Stomach (tissue), 9 donors: Measurements from ENCODE around the gene PLSCR1. TPM values are rescaled to one million over a fixed set of nuclear protein-coding genes. Genes with fewer than 3 reads are reported as not detected.

Experiments
- DNase-seq, 2 donors: peaks; one replicate each; pipeline versions ENCODE4 v3.0.0 to v3.0.0-alpha.2; 2013 to 2019
- H3K27ac ChIP-seq, 5 donors: fragments of 200-600 bp in 4 of 5; sonication (generic) in 4 of 5; one replicate each; pipeline ENCODE4 v1.5.1; 2013 to 2019; ENCODE audit warnings: mild to moderate bottlenecking in 1 of 5, moderate library complexity in 1 of 5
- H3K27me3 ChIP-seq, 3 donors: fragments of 200-600 bp; sonication (generic); one replicate each; pipeline ENCODE4 v1.5.1; 2017 to 2019; ENCODE audit warnings: mixed run types in 1 of 3
- H3K36me3 ChIP-seq, 4 donors: fragments of 200-600 bp; sonication (generic); 1 replicate in 3 of 4; 2 replicates in 1 of 4; pipeline ENCODE4 v1.5.1; 2016 to 2019
- H3K4me1 ChIP-seq, 4 donors: fragments of 200-600 bp; sonication (generic); one replicate each; pipeline ENCODE4 v1.5.1; 2016 to 2019
- H3K4me3 ChIP-seq, 4 donors: fragments of 200-600 bp; sonication (generic) in 3 of 4; one replicate each; pipeline ENCODE4 v1.5.1; 2016 to 2019; ENCODE audit warnings: mild to moderate bottlenecking in 1 of 4
- H3K9me3 ChIP-seq, 4 donors: fragments of 200-600 bp; sonication (generic); one replicate each; pipeline ENCODE4 v1.5.1; 2016 to 2019
- EP300 ChIP-seq: sonication (generic); formaldehyde crosslinking; IDR thresholded peaks from one replicate; pipeline ENCODE4 v1.6.1; 2017; ENCODE audit warnings: antibody characterized with exemption
- POLR2A ChIP-seq, 4 donors: fragments of 450-650 bp; IDR thresholded peaks; one replicate each; pipeline ENCODE4 v1.6.1; 2016; ENCODE audit warnings: antibody characterized with exemption in 4 of 4, control low read depth in 2 of 4, mild to moderate bottlenecking in 1 of 4, moderate library complexity in 1 of 4
- POLR2AphosphoS5 ChIP-seq, 3 donors: sonication (generic); formaldehyde crosslinking; IDR thresholded peaks; one replicate each; pipeline ENCODE4 v1.6.1; 2016; ENCODE audit warnings: antibody characterized with exemption in 3 of 3
- WGBS, 5 donors: extraction: QIAGEN DNeasy Blood & Tissue Kit in 3 of 5; methylation state at CpG; one replicate each; pipeline versions ENCODE4 v1.1.5 to v1.1.7; 2013 to 2018; 5-methylcytosine and 5-hydroxymethylcytosine counted together
- intact Hi-C: fragments of 100-400 bp; cut with DNase I; formaldehyde crosslinking; loops from one replicate; pipeline ENCODE4 v1.15.1; 2023; ENCODE audit warnings: low total_unique reads
- polyA plus RNA-seq, 3 donors: library from polyadenylated mRNA; stranded (reverse); fragments of 200-250 nt; gene quantifications; one replicate each; pipeline ENCODE4 v1.2.3, GENCODE V29; 2013
- total RNA-seq, 5 donors: library from RNA; depleted of rRNA; stranded (reverse); fragments of >200 nt; gene quantifications; one replicate each; pipeline versions ENCODE4 v1.1.0 to v1.2.3, GENCODE V29; 2014 to 2016
- TF ChIP-seq, protein P1 (sequence below), 7 experiments: fragments of 450-650 bp in 4 of 7; fragments of 200-600 bp in 3 of 7; sonication (generic) in 3 of 7; IDR thresholded peaks; one replicate each; pipeline ENCODE4 v1.5.1; 2016 to 2019; ENCODE audit warnings: antibody characterized with exemption in 7 of 7, control low read depth in 2 of 7, mild to moderate bottlenecking in 1 of 7
- donor health status: healthy with polysubstance abuse.
- donor health status: Bipolar disorder and iron deficiency.
- donor health status: healthy.

PLSCR1 gene
- total and polyA plus RNA-seq, 8 donors, result 18.7 to 506 (median 70.1) TPM

DNA sequence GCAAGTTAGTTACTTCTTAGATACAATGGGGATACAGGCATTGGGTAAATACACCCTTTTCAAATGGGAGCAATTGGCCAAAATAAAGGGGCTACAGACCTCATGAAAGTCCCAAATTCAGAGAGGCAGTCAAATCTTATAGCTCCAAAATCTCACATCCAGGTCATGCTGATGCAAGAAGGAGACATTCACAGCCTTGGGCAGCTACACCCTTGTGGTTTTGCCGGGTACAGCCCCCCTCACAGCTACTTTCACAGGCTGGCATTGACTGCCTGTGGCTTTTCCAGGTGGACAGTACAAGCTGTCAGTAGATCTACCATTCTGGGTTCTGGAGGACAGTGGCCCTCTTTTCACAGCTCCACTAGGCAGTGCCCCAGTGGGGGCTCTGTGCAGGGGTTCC lies 17.5 kb upstream of the PLSCR1 start:
- WGBS, 5 donors, result 83 to 100% (median 87%) methylated on average over 1 of the region's 1 CpG
- TF ChIP-seq POLR2A (IDR thresholded peaks at IDR 0.05) (no peak), EP300 (no peak)
- Histone ChIP-seq H3K4me1 (no peaks in the 10 kb centered on the region), H3K9me3 (no peaks in the 10 kb centered on the region), H3K27me3 (no peaks in the 10 kb centered on the region), H3K4me3 (no peak overlapping the region), H3K36me3 (no peaks in the 10 kb centered on the region), H3K27ac (no peak overlapping the region)
- intact Hi-C loops, result loop anchor here (10.0 kb wide), 1 partner anchor 227 kb away; no protein-coding TSS in a partner anchor
- DNase-seq, result no peak

DNA sequence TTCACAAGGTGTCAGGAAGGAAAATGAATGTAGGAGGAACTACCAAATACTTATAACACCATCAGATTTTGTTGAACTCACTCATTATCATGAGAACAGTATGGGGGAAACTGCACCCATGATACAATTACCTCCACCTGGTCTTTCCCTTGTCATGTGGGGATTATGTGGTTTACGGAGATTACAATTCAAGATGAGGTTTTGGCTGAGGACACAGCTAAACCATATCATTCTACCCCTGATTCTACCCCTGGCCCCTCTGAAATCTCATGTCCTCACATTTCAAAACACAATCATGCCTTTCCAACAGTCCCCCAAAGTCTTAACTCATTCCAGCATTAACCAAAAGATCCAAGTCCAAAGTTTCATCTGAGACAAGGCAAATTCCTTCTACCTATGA lies 17.1 kb upstream of the PLSCR1 start:
- H3K27me3 ChIP-seq, result no peaks in the 10 kb centered on the region
- H3K4me1 ChIP-seq, result no peaks in the 10 kb centered on the region
- H3K36me3 ChIP-seq, result no peaks in the 10 kb centered on the region
- DNase-seq, result no peak
- no peak overlapping the region for H3K27ac ChIP-seq
- no peak overlapping the region for H3K4me3 ChIP-seq
- no peaks in the 10 kb centered on the region for H3K9me3 ChIP-seq
- intact Hi-C loops, result loop anchor here (10.0 kb wide), 1 partner anchor 227 kb away; no protein-coding TSS in a partner anchor
- 88 to 100% (median 95%) methylated on average over 1 of the region's 1 CpG for WGBS, 5 donors
- TF ChIP-seq POLR2A (IDR thresholded peaks at IDR 0.05), result no peak
- TF ChIP-seq EP300, result no peak
- TF ChIP-seq, protein P1, sequence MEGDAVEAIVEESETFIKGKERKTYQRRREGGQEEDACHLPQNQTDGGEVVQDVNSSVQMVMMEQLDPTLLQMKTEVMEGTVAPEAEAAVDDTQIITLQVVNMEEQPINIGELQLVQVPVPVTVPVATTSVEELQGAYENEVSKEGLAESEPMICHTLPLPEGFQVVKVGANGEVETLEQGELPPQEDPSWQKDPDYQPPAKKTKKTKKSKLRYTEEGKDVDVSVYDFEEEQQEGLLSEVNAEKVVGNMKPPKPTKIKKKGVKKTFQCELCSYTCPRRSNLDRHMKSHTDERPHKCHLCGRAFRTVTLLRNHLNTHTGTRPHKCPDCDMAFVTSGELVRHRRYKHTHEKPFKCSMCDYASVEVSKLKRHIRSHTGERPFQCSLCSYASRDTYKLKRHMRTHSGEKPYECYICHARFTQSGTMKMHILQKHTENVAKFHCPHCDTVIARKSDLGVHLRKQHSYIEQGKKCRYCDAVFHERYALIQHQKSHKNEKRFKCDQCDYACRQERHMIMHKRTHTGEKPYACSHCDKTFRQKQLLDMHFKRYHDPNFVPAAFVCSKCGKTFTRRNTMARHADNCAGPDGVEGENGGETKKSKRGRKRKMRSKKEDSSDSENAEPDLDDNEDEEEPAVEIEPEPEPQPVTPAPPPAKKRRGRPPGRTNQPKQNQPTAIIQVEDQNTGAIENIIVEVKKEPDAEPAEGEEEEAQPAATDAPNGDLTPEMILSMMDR (IDR thresholded peaks at IDR 0.05), result no peak
- no peak for TF ChIP-seq POLR2AphosphoS5 (IDR thresholded peaks at IDR 0.05)

DNA sequence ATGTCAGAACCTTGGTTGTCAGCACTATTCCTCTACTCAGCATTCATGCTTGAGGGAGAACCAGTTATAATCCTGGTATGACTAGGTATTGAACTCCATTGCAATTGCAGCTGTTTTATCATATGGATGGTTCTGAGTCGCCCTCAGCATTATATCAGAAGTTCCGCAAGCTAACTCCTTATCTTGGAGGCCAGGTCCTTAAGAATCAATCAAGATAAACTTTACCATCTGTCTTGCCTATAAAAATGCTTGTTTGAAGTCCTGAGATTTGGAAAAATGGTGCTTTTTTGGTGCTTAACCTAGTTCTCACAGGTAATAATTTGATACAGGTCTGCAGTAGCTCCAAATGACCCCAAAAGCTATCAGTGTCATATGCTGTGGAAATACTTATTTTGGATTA lies 16.3 kb upstream of the PLSCR1 start:
- WGBS, 5 donors, result 71 to 84% (median 76%) methylated on average over 2 of the region's 2 CpGs
- intact Hi-C loops, result loop anchor here (10.0 kb wide), 1 partner anchor 226 kb away; no protein-coding TSS in a partner anchor

DNA sequence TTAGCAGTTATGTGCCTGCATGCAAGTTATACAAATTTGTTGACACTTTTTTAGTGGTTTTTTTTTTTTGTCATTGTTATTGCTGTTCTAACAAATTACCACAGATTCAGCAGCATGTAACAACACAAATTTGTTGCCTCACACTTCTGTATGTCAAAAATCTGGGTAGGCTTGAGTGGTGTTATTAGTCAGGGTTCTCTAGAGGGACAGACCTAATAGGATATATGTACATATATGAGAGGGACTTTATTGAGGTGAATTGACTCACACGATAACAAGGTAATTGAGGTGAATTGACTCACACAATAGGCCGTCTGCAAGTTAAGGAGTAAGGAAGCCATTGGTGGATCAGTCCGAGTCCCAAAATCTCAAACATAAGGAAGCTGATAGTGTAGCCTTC lies 15.0 kb upstream of the PLSCR1 start:
- 84 to 95% (median 93%) methylated on average over 3 of the region's 3 CpGs for WGBS, 5 donors
- H3K36me3 ChIP-seq, result no peaks in the 10 kb centered on the region
- no peak overlapping the region for H3K4me3 ChIP-seq
- no peak for DNase-seq
- no peaks in the 10 kb centered on the region for H3K27me3 ChIP-seq
- intact Hi-C loops, result no loop called here
- TF ChIP-seq POLR2AphosphoS5 (IDR thresholded peaks at IDR 0.05) (no peak), POLR2A (IDR thresholded peaks at IDR 0.05) (no peak), EP300 (no peak)
- TF ChIP-seq, protein P1 (IDR thresholded peaks at IDR 0.05), result no peak
- H3K4me1 ChIP-seq, result no peaks in the 10 kb centered on the region
- H3K9me3 ChIP-seq, result no peaks in the 10 kb centered on the region
- H3K27ac ChIP-seq, result no peak overlapping the region

More for the DNA sequence above, 16.3 kb upstream of the PLSCR1 start:
- H3K36me3 ChIP-seq, result no peaks in the 10 kb centered on the region
- H3K27ac ChIP-seq, result no peak overlapping the region
- H3K9me3 ChIP-seq, result no peaks in the 10 kb centered on the region
- TF ChIP-seq POLR2AphosphoS5 (IDR thresholded peaks at IDR 0.05) (no peak), POLR2A (IDR thresholded peaks at IDR 0.05) (no peak), EP300 (no peak)
- TF ChIP-seq, protein P1 (IDR thresholded peaks at IDR 0.05), result no peak
- DNase-seq, result no peak
- no peaks in the 10 kb centered on the region for H3K27me3 ChIP-seq
- H3K4me3 ChIP-seq, result no peak overlapping the region
- no peaks in the 10 kb centered on the region for H3K4me1 ChIP-seq

DNA sequence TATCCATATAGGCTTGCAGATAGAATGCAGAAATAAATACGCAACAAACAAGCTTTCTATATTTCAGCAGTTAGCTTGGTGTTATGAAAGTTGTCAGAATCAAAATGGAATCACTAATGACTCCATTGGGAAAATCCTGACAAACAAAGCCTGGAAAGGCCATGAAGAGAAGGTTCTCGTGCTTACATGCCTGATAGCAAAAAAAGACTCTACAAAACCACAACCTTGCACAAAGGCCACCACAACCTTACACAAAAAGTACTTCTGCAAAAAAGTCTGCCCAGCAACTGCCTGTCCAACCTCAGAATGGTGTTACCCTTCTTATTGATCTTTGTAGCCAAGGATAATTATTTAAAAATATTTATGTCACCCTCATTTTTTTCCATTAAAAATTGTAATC lies 14.4 kb upstream of the PLSCR1 start:
- Histone ChIP-seq H3K27ac (no peak overlapping the region), H3K27me3 (no peaks in the 10 kb centered on the region), H3K36me3 (no peaks in the 10 kb centered on the region), H3K4me1 (no peaks in the 10 kb centered on the region), H3K4me3 (no peak overlapping the region), H3K9me3 (no peaks in the 10 kb centered on the region)
- intact Hi-C loops, result no loop called here
- no peak for TF ChIP-seq POLR2A (IDR thresholded peaks at IDR 0.05)
- TF ChIP-seq, protein P1 (IDR thresholded peaks at IDR 0.05), result no peak
- TF ChIP-seq POLR2AphosphoS5 (IDR thresholded peaks at IDR 0.05), result no peak
- TF ChIP-seq EP300, result no peak
- DNase-seq, result no peak
- 35 to 93% (median 87%) methylated on average over 2 of the region's 2 CpGs for WGBS, 5 donors
